HEK293 (cell line): ENCODE measurements around the gene FAM117B.

ENCODE experiments used
- CTCF ChIA-PET: fragments of 350-600 bp; formaldehyde crosslinking; extraction: SDS; loops from one replicate; lab custom pipeline; 2021; ENCODE audit warnings: antibody characterized with exemption; lab: Yijun Ruan, JAX
- POLR2A ChIA-PET: fragments of 300-600 bp; formaldehyde crosslinking; extraction: SDS; loops from one replicate; lab custom pipeline; 2020; ENCODE audit warnings: antibody characterized with exemption, inconsistent platforms; lab: Yijun Ruan, JAX
- H3K27ac ChIP-seq: fragments of 200-500 bp; sonication (Bioruptor generic); 2 replicates; pipeline ENCODE4 v1.5.1; 2014; ENCODE audit warnings: low read depth, low read length, control low read depth, inconsistent platforms; ENCODE audit errors: extremely low read depth
- H3K36me3 ChIP-seq, 2 experiments: fragments of 200-500 bp in 1 of 2; sonication (Bioruptor generic) in 1 of 2; 1 replicate in 1 of 2; 2 replicates in 1 of 2; pipeline ENCODE4 v1.5.1; 2014 to 2017; ENCODE audit warnings: inconsistent platforms in 2 of 2, low read length in 2 of 2; ENCODE audit not compliant: control insufficient read depth in 2 of 2, insufficient read depth in 1 of 2
- H3K4me1 ChIP-seq: fragments of 200-500 bp; sonication (Bioruptor generic); 2 replicates; pipeline ENCODE4 v1.5.1; 2014; ENCODE audit warnings: mild to moderate bottlenecking, low read length, inconsistent platforms; ENCODE audit not compliant: control insufficient read depth, insufficient read depth
- H3K4me3 ChIP-seq: 2 replicates; pipeline ENCODE4 v1.5.1; 2011; ENCODE audit warnings: low read depth, mild to moderate bottlenecking, control low read depth, low read length, moderate library complexity
- H3K9me3 ChIP-seq: fragments of 200-500 bp; sonication (Bioruptor generic); 2 replicates; pipeline ENCODE4 v1.5.1; 2014; ENCODE audit warnings: low read depth, low read length, inconsistent platforms; ENCODE audit not compliant: control insufficient read depth, insufficient read depth
- BCL11A ChIP-seq: fragments of 450-650 bp; formaldehyde crosslinking; IDR thresholded peaks from 2 replicates; pipeline ENCODE4 v1.5.1; 2016; ENCODE audit warnings: low read depth, missing biosample characterization, missing genetic modification characterization
- BCL11B ChIP-seq: fragments of 450-650 bp; formaldehyde crosslinking; IDR thresholded peaks from 2 replicates; pipeline ENCODE4 v1.5.1; 2016; ENCODE audit warnings: low read depth, missing biosample characterization, missing genetic modification characterization
- GLIS1 ChIP-seq: fragments of 450-650 bp; formaldehyde crosslinking; IDR thresholded peaks from 2 replicates; pipeline ENCODE4 v1.5.1; 2016; ENCODE audit warnings: missing biosample characterization, missing genetic modification characterization
- INSM2 ChIP-seq: fragments of 450-650 bp; formaldehyde crosslinking; IDR thresholded peaks from 2 replicates; pipeline ENCODE4 v1.5.1; 2016; ENCODE audit warnings: missing biosample characterization, missing genetic modification characterization
- OSR2 ChIP-seq: fragments of 450-650 bp; formaldehyde crosslinking; IDR thresholded peaks from 2 replicates; pipeline ENCODE4 v1.5.1; 2016; ENCODE audit warnings: missing biosample characterization, missing genetic modification characterization
- RBAK ChIP-seq: fragments of 450-650 bp; formaldehyde crosslinking; IDR thresholded peaks from 2 replicates; pipeline ENCODE4 v1.5.1; 2016; ENCODE audit warnings: missing biosample characterization, missing genetic modification characterization
- YY1 ChIP-seq: fragments of 450-650 bp; formaldehyde crosslinking; IDR thresholded peaks from 2 replicates; pipeline ENCODE4 v1.5.1; 2018; ENCODE audit warnings: missing biosample characterization, missing genetic modification characterization
- ZBTB20 ChIP-seq: fragments of 450-650 bp; formaldehyde crosslinking; IDR thresholded peaks from 2 replicates; pipeline ENCODE4 v1.5.1; 2016; ENCODE audit warnings: missing biosample characterization, missing genetic modification characterization
- ZBTB21 ChIP-seq: fragments of 450-650 bp; formaldehyde crosslinking; IDR thresholded peaks from 2 replicates; pipeline ENCODE4 v1.5.1; 2017; ENCODE audit warnings: missing biosample characterization, missing genetic modification characterization
- ZBTB48 ChIP-seq: fragments of 450-650 bp; formaldehyde crosslinking; IDR thresholded peaks from 2 replicates; pipeline ENCODE4 v1.5.1; 2016; ENCODE audit warnings: missing biosample characterization, missing genetic modification characterization
- ZFP3 ChIP-seq: fragments of 450-650 bp; formaldehyde crosslinking; IDR thresholded peaks from 2 replicates; pipeline ENCODE4 v1.5.1; 2016; ENCODE audit warnings: low read depth, missing biosample characterization, missing genetic modification characterization
- ZNF146 ChIP-seq: fragments of 450-650 bp; formaldehyde crosslinking; IDR thresholded peaks from 2 replicates; pipeline ENCODE4 v1.5.1; 2016; ENCODE audit warnings: missing biosample characterization, missing genetic modification characterization
- ZNF292 ChIP-seq: fragments of 450-650 bp; formaldehyde crosslinking; IDR thresholded peaks from 2 replicates; pipeline ENCODE4 v1.5.1; 2016; ENCODE audit warnings: low read depth, missing biosample characterization, missing genetic modification characterization, borderline replicate concordance
- ZNF354C ChIP-seq: fragments of 450-650 bp; formaldehyde crosslinking; IDR thresholded peaks from 2 replicates; pipeline ENCODE4 v1.5.1; 2016; ENCODE audit warnings: missing biosample characterization, missing genetic modification characterization, low read depth, borderline replicate concordance
- ZNF513 ChIP-seq: fragments of 450-650 bp; IDR thresholded peaks from 2 replicates; pipeline ENCODE4 v1.5.1; 2018; ENCODE audit warnings: missing biosample characterization, missing genetic modification characterization
- ZNF529 ChIP-seq: fragments of 450-650 bp; formaldehyde crosslinking; IDR thresholded peaks from 2 replicates; pipeline ENCODE4 v1.5.1; 2017; ENCODE audit warnings: missing genetic modification characterization, missing biosample characterization; ENCODE audit not compliant: insufficient replicate concordance
- ZNF555 ChIP-seq: fragments of 450-650 bp; formaldehyde crosslinking; conservative IDR thresholded peaks from 2 replicates; pipeline ENCODE4 v1.5.1; 2017; ENCODE audit warnings: missing biosample characterization, mild to moderate bottlenecking, missing genetic modification characterization, inconsistent platforms
- ZNF664 ChIP-seq: fragments of 450-650 bp; formaldehyde crosslinking; IDR thresholded peaks from 2 replicates; pipeline ENCODE4 v1.5.1; 2016; ENCODE audit warnings: missing biosample characterization, missing genetic modification characterization
- ZNF677 ChIP-seq: fragments of 450-650 bp; IDR thresholded peaks from 2 replicates; pipeline ENCODE4 v1.5.0; 2018; ENCODE audit warnings: missing biosample characterization, mild to moderate bottlenecking, missing genetic modification characterization, moderate library complexity
- ZNF776 ChIP-seq: fragments of 450-650 bp; formaldehyde crosslinking; IDR thresholded peaks from 2 replicates; pipeline ENCODE4 v1.5.0; 2017; ENCODE audit warnings: missing biosample characterization, missing genetic modification characterization, borderline replicate concordance
- ZNF777 ChIP-seq: fragments of 450-650 bp; formaldehyde crosslinking; IDR thresholded peaks from 2 replicates; pipeline ENCODE4 v1.5.1; 2017; ENCODE audit warnings: missing biosample characterization, missing genetic modification characterization, borderline replicate concordance
- ZNF791 ChIP-seq: fragments of 450-650 bp; formaldehyde crosslinking; IDR thresholded peaks from 2 replicates; pipeline ENCODE4 v1.5.1; 2016; ENCODE audit warnings: missing biosample characterization, missing genetic modification characterization
- TF ChIP-seq, protein P1 (sequence below): fragments of 450-650 bp; formaldehyde crosslinking; IDR thresholded peaks from 2 replicates; pipeline ENCODE4 v1.5.1; 2016; ENCODE audit warnings: missing biosample characterization, missing genetic modification characterization
- TF ChIP-seq, protein P2 (sequence below): fragments of 450-650 bp; formaldehyde crosslinking; IDR thresholded peaks from 2 replicates; pipeline ENCODE4 v1.5.1; 2016; ENCODE audit warnings: missing biosample characterization, missing genetic modification characterization
- TF ChIP-seq, protein P3 (sequence below): fragments of 450-650 bp; formaldehyde crosslinking; IDR thresholded peaks from 2 replicates; pipeline ENCODE4 v1.5.1; 2016; ENCODE audit warnings: missing biosample characterization, missing genetic modification characterization, low read depth

Gene FAM117B

DNA sequence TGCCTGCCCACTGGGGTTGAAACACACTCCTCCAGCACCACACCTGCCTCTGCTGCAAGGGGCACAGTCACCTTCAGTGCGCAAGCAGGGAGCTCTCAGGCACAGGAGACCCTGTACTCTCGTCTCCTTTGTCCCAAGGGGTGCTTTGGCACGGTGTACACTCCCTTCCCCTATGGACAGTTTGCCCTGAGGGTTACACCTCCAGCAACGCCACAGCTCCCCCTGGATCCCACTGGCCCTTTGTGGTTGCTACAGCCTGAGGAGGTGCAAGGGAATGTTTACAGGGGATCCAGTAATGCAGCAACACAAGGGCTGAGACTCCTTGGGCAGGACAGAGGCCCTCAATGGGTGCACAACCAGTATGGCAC lies 45.2 kb upstream of the FAM117B start (continued):
- no peak for TF ChIP-seq ZNF354C
- TF ChIP-seq, protein P1, sequence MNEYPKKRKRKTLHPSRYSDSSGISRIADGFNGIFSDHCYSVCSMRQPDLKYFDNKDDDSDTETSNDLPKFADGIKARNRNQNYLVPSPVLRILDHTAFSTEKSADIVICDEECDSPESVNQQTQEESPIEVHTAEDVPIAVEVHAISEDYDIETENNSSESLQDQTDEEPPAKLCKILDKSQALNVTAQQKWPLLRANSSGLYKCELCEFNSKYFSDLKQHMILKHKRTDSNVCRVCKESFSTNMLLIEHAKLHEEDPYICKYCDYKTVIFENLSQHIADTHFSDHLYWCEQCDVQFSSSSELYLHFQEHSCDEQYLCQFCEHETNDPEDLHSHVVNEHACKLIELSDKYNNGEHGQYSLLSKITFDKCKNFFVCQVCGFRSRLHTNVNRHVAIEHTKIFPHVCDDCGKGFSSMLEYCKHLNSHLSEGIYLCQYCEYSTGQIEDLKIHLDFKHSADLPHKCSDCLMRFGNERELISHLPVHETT (tag by site-specific recombination), result no peak
- no peak for TF ChIP-seq ZNF513 (tag by site-specific recombination)
- no peak for TF ChIP-seq ZNF777 (tag by site-specific recombination)
- no peak for TF ChIP-seq ZNF146

GRCh38 chr2:202592566-202592965 lies 42.2 kb upstream of the FAM117B start:
- ChIA-PET CTCF (interaction anchor here (0.7 kb wide), 1 partner anchor 925 kb away, joined by 3 read pairs; no protein-coding TSS in a partner anchor), POLR2A (no interaction called here)
- no peak for TF ChIP-seq ZNF529 (tag by site-specific recombination)
- Histone ChIP-seq H3K4me3 (no peak overlapping the region), H3K4me1 (no peaks in the 10 kb centered on the region), H3K27ac (no peak overlapping the region), H3K9me3 (no peaks in the 10 kb centered on the region), H3K36me3 (no peaks in the 10 kb centered on the region)

DNA sequence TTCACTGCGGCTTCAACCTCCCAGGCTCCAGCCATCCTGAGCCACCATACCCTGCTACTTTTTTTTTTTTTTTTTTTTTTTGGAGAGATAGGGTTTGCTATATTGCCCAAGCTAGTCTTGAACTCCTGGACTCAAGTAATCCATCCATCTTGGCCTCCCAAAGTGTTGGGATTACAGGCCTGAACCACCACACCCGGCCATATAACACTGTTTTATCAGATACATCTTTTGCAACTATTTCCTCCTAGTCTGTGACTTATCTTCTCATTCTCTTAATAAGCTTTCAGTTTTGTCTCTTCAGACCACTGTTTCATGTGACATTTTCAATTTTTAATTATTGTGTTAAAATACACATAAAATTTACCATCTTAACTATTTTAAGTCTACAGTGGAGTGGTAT lies 35.7 kb upstream of the FAM117B start:
- POLR2A ChIA-PET, result no interaction called here

DNA sequence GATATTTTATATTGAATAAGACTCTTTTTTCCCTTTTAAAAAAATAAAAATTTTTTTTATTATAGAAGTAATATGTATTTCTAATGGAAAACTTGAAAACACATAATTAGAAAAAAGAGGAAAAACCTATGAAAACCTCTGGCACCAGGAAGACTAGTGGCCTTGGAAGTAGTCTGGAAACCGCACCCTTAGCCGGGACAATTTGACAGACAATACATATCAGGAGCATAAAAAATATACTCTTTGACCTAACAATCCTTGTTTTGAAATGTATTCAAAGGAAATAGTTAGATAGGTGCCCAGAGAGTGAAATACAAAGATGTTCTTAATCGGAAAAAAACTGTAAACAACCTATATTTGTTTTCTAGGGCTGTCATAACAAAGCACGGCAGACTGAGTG lies 34.9 kb upstream of the FAM117B start:
- H3K4me3 ChIP-seq, result no peak overlapping the region
- H3K36me3 ChIP-seq, result no peaks in the 10 kb centered on the region
- H3K9me3 ChIP-seq, result no peaks in the 10 kb centered on the region
- no peaks in the 10 kb centered on the region for H3K4me1 ChIP-seq
- ChIA-PET POLR2A (no interaction called here), CTCF (interaction anchor here (0.7 to 2.9 kb wide), 2 partner anchors 11 to 255 kb away, joined by 3 to 15 read pairs; no protein-coding TSS in a partner anchor)
- H3K27ac ChIP-seq, result no peak overlapping the region
- TF ChIP-seq YY1 (tag by site-specific recombination) (no peak), ZFP3 (tag by site-specific recombination) (no peak), ZBTB21 (tag by site-specific recombination) (no peak), ZNF292 (no peak), ZBTB20 (tag by site-specific recombination) (no peak), BCL11B (tag by site-specific recombination) (no peak), BCL11A (tag by site-specific recombination) (no peak), RBAK (tag by site-specific recombination) (no peak), ZNF776 (no peak), ZNF555 (tag by site-specific recombination) (no peak), ZNF677 (tag by site-specific recombination) (no peak), OSR2 (tag by site-specific recombination) (no peak)
- TF ChIP-seq, protein P2, sequence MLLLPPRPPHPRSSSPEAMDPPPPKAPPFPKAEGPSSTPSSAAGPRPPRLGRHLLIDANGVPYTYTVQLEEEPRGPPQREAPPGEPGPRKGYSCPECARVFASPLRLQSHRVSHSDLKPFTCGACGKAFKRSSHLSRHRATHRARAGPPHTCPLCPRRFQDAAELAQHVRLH (tag by site-specific recombination), result no peak
- TF ChIP-seq, protein P3, sequence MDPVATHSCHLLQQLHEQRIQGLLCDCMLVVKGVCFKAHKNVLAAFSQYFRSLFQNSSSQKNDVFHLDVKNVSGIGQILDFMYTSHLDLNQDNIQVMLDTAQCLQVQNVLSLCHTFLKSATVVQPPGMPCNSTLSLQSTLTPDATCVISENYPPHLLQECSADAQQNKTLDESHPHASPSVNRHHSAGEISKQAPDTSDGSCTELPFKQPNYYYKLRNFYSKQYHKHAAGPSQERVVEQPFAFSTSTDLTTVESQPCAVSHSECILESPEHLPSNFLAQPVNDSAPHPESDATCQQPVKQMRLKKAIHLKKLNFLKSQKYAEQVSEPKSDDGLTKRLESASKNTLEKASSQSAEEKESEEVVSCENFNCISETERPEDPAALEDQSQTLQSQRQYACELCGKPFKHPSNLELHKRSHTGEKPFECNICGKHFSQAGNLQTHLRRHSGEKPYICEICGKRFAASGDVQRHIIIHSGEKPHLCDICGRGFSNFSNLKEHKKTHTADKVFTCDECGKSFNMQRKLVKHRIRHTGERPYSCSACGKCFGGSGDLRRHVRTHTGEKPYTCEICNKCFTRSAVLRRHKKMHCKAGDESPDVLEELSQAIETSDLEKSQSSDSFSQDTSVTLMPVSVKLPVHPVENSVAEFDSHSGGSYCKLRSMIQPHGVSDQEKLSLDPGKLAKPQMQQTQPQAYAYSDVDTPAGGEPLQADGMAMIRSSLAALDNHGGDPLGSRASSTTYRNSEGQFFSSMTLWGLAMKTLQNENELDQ (tag by site-specific recombination), result no peak

More for the DNA sequence above, 35.7 kb upstream of the FAM117B start:
- H3K4me1 ChIP-seq, result no peaks in the 10 kb centered on the region
- TF ChIP-seq ZBTB48, result no peak
- TF ChIP-seq ZNF791, result no peak
- no peak for TF ChIP-seq ZNF664 (tag by site-specific recombination)
- no peak for TF ChIP-seq GLIS1 (tag by site-specific recombination)
- no peak for TF ChIP-seq INSM2
- no peak overlapping the region for H3K4me3 ChIP-seq
- CTCF ChIA-PET, result interaction anchor here (0.7 to 2.9 kb wide), 2 partner anchors 10 to 255 kb away, joined by 3 to 15 read pairs; no protein-coding TSS in a partner anchor
- H3K36me3 ChIP-seq, result no peaks in the 10 kb centered on the region
- H3K9me3 ChIP-seq, result no peaks in the 10 kb centered on the region
- no peak overlapping the region for H3K27ac ChIP-seq
